Lower leg skin (tissue), 4 donors: Measurements from ENCODE around the gene VIT. TPM values are rescaled to one million over a fixed set of nuclear protein-coding genes. Genes with fewer than 3 reads are reported as not detected.

Experiments used
- DNase-seq, 2 donors: peaks; one replicate each; pipeline ENCODE4 v3.0.0-alpha.2; 2019; ENCODE audit warnings: low spot score in 2 of 2
- H3K4me3 ChIP-seq: fragments of 200-600 bp; sonication (generic); 2 replicates; pipeline ENCODE4 v1.5.1; 2017; ENCODE audit warnings: mild to moderate bottlenecking, low read depth; ENCODE audit not compliant: poor library complexity, severe bottlenecking
- CTCF ChIP-seq, 3 donors: fragments of 450-650 bp; IDR thresholded peaks; one replicate each; pipeline ENCODE4 v1.5.1; 2016; ENCODE audit warnings: antibody characterized with exemption in 3 of 3, mild to moderate bottlenecking in 3 of 3, moderate library complexity in 2 of 3
- POLR2A ChIP-seq, 2 donors: fragments of 450-650 bp; IDR thresholded peaks; one replicate each; pipeline ENCODE4 v1.6.1; 2016 to 2017; ENCODE audit warnings: antibody characterized with exemption in 2 of 2, mild to moderate bottlenecking in 1 of 2, moderate library complexity in 1 of 2
- whole genome bisulfite sequencing, 2 donors: methylation state at CpG; one replicate each; pipeline ENCODE4 v1.1.5; 2018; 5-methylcytosine and 5-hydroxymethylcytosine counted together
- intact Hi-C: fragments of 100-400 bp; cut with DNase I; formaldehyde crosslinking; loops from one replicate; pipeline ENCODE4 v1.15.0; 2023; ENCODE audit warnings: low total_unique reads
- total RNA-seq, 4 donors: library from RNA; depleted of rRNA; stranded (reverse); fragments of >200 nt; gene quantifications; one replicate each; pipeline ENCODE4 v1.1.0, GENCODE V29; 2016

Gene VIT
- total RNA-seq = 10 to 100 TPM; 10.0 to 23.7 (median 13.8) TPM

GRCh38 chr2:36696533-36696932 is at the start of gene VIT:
VIT (plus strand) TSS chr2:36696707; CDS start chr2:36716371, 19,664 bp downstream.
- WGBS, 2 donors = 36 to 44% methylated on average over 2 of the region's 2 CpGs
- DNase-seq = no peak
- H3K4me3 ChIP-seq = no peak within 1 kb of the TSS
- TF ChIP-seq POLR2A (IDR thresholded peaks at IDR 0.05) = no peak
- TF ChIP-seq CTCF (IDR thresholded peaks at IDR 0.05) = no peak
- intact Hi-C loops = no loop called here

GRCh38 chr2:36650031-36650829 is 46.3 kb upstream of the VIT start:
- no peak for DNase-seq
- TF ChIP-seq POLR2A (IDR thresholded peaks at IDR 0.05) = no peak
- no peak for TF ChIP-seq CTCF (IDR thresholded peaks at IDR 0.05)
- 67 to 80% methylated on average over 4 of the region's 4 CpGs for WGBS, 2 donors
- no peak overlapping the region for H3K4me3 ChIP-seq
- intact Hi-C loops = no loop called here

- WGBS, 2 donors = 87 to 90% methylated on average over 5 of the region's 5 CpGs
- intact Hi-C loops = no loop called here
- no peak for TF ChIP-seq CTCF (IDR thresholded peaks at IDR 0.05)
- TF ChIP-seq POLR2A (IDR thresholded peaks at IDR 0.05) = no peak
- DNase-seq = no peak
- no peak overlapping the region for H3K4me3 ChIP-seq
These were observed 43.4 kb upstream of the VIT start for GRCh38 chr2:36653155-36653554.

- intact Hi-C loops = no loop called here
- WGBS, 2 donors = 53 to 71% methylated on average over 2 of the region's 2 CpGs
- TF ChIP-seq POLR2A (IDR thresholded peaks at IDR 0.05) = no peak
- no peak for DNase-seq
- no peak overlapping the region for H3K4me3 ChIP-seq
These were observed 42.4 kb upstream of the VIT start for GRCh38 chr2:36653967-36654694.

- TF ChIP-seq POLR2A (IDR thresholded peaks at IDR 0.05) = no peak
- TF ChIP-seq CTCF (IDR thresholded peaks at IDR 0.05) = no peak
- no peak for DNase-seq
- WGBS, 2 donors = 67 to 68% methylated on average over 4 of the region's 4 CpGs
- intact Hi-C loops = no loop called here
- no peak overlapping the region for H3K4me3 ChIP-seq
These were observed 41.1 kb upstream of the VIT start for GRCh38 chr2:36655453-36655852.

GRCh38 chr2:36657703-36658102 is 38.8 kb upstream of the VIT start:
- DNase-seq = no peak
- intact Hi-C loops = no loop called here
- WGBS, 2 donors = 95 to 100% methylated on average over 1 of the region's 1 CpG
- no peak for TF ChIP-seq CTCF (IDR thresholded peaks at IDR 0.05)
- TF ChIP-seq POLR2A (IDR thresholded peaks at IDR 0.05) = no peak
- H3K4me3 ChIP-seq = no peak overlapping the region
